HEK293T (cell line): ENCODE measurements around the gene WDR83.

Source experiments
- FOXM1 ChIP-seq: fragments of 450-650 bp; IDR thresholded peaks from 2 replicates; pipeline ENCODE4 v1.6.1; 2017; ENCODE audit warnings: mild to moderate bottlenecking, borderline replicate concordance
- HDGF ChIP-seq: fragments of 450-650 bp; IDR thresholded peaks from 2 replicates; pipeline ENCODE4 v1.6.1; 2017; ENCODE audit warnings: antibody characterized with exemption, borderline replicate concordance

DNA sequence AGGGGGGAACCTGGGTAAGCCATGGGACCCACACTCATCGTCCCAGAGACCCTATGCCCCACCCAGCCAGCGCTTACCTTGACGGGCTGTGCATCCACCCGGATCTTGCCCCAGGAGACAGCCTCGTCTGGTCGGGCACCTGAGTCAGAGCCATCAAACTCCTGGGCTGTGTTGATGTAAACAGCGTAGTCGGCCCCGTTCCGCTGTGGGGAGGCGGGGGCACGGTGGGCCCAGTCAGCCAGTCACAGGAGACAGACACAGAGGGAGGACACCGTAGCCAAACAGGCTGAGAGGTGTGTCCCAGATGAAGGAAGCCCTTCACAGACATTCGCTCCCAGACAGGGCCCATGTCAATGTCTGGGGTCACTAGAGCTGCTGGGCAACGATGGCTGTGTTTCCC is 9.3 kb downstream of the WDR83 start:
- TF ChIP-seq HDGF: no peak
- TF ChIP-seq FOXM1: no peak
